ENCODE measurements around the gene MAD1L1.

GRCh38 chr7:1859266-1860035 is 373.3 kb downstream of the MAD1L1 start:
- no peak for TF ChIP-seq CTCF (conservative IDR thresholded peaks at IDR 0.05)
- TF ChIP-seq EZH2 (IDR thresholded peaks at IDR 0.05; ENCODE audit: low read depth): no peak

Data from PC-9 (cell line).